ENCODE measurements around the gene ISOC2.
"Not testable (repeated sequence)": the region's sequence is repeated elsewhere in the genome, so short reads cannot be mapped to it uniquely, and the experiment has no call there.

The ISOC2 gene

DNA sequence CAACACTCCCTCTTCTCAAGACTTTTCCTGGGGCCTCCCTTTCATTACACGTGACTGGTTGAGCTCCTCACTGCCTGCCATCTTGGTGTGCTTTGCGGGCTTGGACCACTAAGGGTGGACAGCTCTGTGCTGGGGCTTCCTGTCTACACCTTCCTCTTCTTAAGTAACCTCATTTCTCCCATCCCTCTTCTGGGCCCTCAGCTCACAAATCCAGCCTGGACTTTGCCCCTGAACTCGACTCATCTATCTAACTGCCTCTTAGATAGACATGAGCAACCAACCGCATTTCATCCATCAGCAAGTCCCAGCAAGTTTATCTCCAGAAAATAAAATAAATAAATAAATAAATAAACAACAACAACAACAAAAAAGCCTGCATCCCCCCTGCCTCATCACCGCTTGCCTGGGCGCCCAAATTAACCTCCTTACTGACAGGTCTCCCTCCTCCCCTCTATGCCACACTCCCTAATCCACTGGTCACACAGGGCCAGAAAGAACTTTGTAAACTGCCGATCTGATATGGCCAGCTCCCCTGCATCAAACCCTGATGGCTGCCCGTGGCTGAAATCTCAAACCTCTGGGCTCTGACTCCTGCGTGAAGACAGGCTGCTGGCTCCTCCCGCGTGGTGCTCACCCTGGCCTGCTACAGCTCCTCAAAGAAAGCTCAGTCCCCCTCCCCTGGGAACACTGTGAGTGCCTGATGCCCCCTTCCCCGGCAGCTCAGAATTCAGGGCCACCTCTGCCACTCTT is 7.8 kb downstream of the ISOC2 start:
- Histone ChIP-seq H3K4me1 (ENCODE audit: control insufficient read depth, insufficient read depth, low read length, unreplicated experiment) (no peaks in the 10 kb centered on the region), H3K4me3 (ENCODE audit: low read depth, low read length) (no peak overlapping the region), H2AFZ (ENCODE audit: low read length, unreplicated experiment) (no peak overlapping the region), H3K36me3 (ENCODE audit: insufficient read depth, low read length) (no peaks in the 10 kb centered on the region), H3K27ac (ENCODE audit: low read depth, low read length) (no peak overlapping the region), H3K27me3 (ENCODE audit: insufficient read depth, low read length) (peaks cover 25% of the 10 kb centered on the region), H3K79me2 (ENCODE audit: control insufficient read depth, insufficient read depth, low read length, unreplicated experiment) (no peaks in the 10 kb centered on the region)

DNA sequence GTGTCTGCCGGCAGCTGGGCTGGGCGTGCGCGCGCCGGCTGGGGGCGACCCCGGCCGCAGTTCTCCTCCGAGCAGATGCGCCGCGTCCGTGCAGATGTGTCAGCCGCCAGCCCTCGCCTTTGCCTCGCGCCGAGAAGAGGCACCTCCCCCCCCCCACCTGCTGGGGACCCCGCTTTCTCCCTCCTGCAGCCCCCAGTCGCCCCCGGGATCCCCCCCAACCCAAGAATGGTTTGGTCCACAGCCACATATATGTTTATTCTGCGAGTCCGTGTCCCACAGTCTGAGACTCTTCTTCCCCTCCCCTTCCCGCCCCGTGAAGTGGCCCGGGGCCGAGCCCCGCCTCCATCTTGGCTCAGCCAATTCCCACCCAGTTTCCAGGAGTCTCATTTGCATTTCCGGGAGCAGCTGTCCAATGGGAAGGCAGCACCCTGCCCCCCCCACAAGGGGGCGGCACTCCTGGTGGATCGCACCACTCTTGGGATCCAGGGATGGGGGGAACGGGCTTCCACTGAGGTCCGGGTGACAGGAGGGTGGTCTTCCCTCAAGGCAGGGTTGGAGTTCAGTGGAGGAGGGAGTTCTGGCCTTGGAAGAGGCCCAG is 8.6 kb downstream of the ISOC2 start:
- Histone ChIP-seq H2AFZ (ENCODE audit: low read length, unreplicated experiment) (no peak overlapping the region), H3K27me3 (ENCODE audit: insufficient read depth, low read length) (peaks cover 25% of the 10 kb centered on the region), H3K4me3 (ENCODE audit: low read depth, low read length) (no peak overlapping the region), H3K4me1 (ENCODE audit: control insufficient read depth, insufficient read depth, low read length, unreplicated experiment) (no peaks in the 10 kb centered on the region), H3K79me2 (ENCODE audit: control insufficient read depth, insufficient read depth, low read length, unreplicated experiment) (no peaks in the 10 kb centered on the region), H3K36me3 (ENCODE audit: insufficient read depth, low read length) (no peaks in the 10 kb centered on the region), H3K27ac (ENCODE audit: low read depth, low read length) (no peak overlapping the region)

- H3K36me3 ChIP-seq (ENCODE audit: insufficient read depth, low read length): no peaks in the 10 kb centered on the region
- H3K27ac ChIP-seq (ENCODE audit: low read depth, low read length): no peak overlapping the region
- no peaks in the 10 kb centered on the region for H3K4me1 ChIP-seq (ENCODE audit: control insufficient read depth, insufficient read depth, low read length, unreplicated experiment)
- no peak overlapping the region for H2AFZ ChIP-seq (ENCODE audit: low read length, unreplicated experiment)
- 0 out of 2 replicates have a peak overlapping the region, but pooled peaks have one; percentile 9 for H3K4me3 ChIP-seq (ENCODE audit: low read depth, low read length)
- no peaks in the 10 kb centered on the region for H3K79me2 ChIP-seq (ENCODE audit: control insufficient read depth, insufficient read depth, low read length, unreplicated experiment)
- H3K27me3 ChIP-seq (ENCODE audit: insufficient read depth, low read length): peaks cover 27% of the 10 kb centered on the region
Observed at GRCh38 chr19:55451965-55452748, 9.3 kb downstream of the ISOC2 start.

DNA sequence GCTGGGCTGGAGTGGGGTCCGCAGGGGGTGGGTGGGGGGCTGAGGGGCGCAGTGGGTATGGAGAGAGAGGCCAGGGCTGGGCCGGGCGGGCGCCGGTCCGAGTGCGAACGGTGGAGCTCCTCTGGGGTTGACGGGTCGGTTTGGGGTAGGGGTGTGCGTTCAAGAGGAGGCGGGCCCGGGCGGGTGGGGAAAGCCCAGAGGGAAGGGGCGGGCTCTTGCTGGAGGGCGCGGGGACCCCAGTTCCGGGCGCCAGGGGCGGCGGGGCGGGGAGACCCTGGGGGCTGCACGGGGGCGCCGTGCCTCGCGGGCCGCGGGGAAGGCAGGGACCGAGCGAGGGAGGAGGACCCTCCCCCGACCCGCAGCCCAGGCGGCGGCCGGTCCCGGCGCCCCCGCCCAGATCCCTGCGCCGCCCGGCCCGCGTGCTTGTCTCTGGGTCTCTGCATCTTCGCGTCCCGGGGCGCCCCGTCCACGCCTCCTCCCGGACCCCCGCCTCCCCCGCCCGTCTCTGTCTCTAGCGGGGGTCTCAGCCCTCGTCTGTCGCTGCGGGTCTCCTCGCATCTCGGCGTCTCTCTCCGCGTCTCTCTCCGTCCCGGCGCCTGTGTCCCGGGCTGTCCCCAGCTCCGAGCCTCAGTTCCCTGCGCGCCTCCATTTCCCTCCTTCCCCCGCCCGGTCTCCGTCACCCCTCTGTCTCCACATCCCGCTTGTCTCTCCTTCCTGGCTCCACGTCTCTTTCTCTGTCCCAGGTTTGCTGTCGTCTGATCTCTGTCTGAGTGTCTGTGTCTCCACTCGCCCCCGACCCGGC is 10.1 kb downstream of the ISOC2 start:
- Histone ChIP-seq H3K79me2 (ENCODE audit: control insufficient read depth, insufficient read depth, low read length, unreplicated experiment) (no peaks in the 10 kb centered on the region), H2AFZ (ENCODE audit: low read length, unreplicated experiment) (no peak overlapping the region), H3K36me3 (ENCODE audit: insufficient read depth, low read length) (no peaks in the 10 kb centered on the region), H3K4me3 (ENCODE audit: low read depth, low read length) (peak overlapping the region; percentile 9; the same call in 1 of the 2 replicates), H3K27me3 (ENCODE audit: insufficient read depth, low read length) (peaks cover 30% of the 10 kb centered on the region), H3K4me1 (ENCODE audit: control insufficient read depth, insufficient read depth, low read length, unreplicated experiment) (no peaks in the 10 kb centered on the region), H3K27ac (ENCODE audit: low read depth, low read length) (no peak overlapping the region)

DNA sequence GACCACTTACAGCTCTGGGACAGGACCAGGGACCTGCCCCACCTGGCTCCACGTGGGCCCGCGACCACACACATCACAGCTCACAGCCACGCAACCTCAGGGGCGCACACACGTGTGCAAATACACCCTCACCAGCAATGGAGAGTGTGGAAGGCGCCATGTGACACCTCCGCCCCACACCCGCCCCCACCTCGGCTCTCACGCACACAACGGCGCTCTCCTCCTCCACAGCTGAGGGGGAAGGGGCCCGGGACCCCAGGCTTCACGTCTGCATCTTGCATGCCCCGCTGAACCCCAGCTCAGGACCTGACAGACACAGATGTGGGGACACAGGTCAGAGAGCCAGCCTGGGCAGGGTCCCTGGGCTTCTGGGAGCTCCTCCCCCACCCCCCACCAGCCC is 12.0 kb downstream of the ISOC2 start:
- Histone ChIP-seq H3K4me1 (ENCODE audit: control insufficient read depth, insufficient read depth, low read length, unreplicated experiment) (no peaks in the 10 kb centered on the region), H3K79me2 (ENCODE audit: control insufficient read depth, insufficient read depth, low read length, unreplicated experiment) (no peaks in the 10 kb centered on the region), H2AFZ (ENCODE audit: low read length, unreplicated experiment) (no peak overlapping the region), H3K36me3 (ENCODE audit: insufficient read depth, low read length) (no peaks in the 10 kb centered on the region), H3K27me3 (ENCODE audit: insufficient read depth, low read length) (peaks cover 39% of the 10 kb centered on the region), H3K27ac (ENCODE audit: low read depth, low read length) (no peak overlapping the region), H3K4me3 (ENCODE audit: low read depth, low read length) (no peak overlapping the region)

- not testable (repeated sequence) for H2AFZ ChIP-seq (ENCODE audit: low read length, unreplicated experiment); H3K4me1 ChIP-seq (ENCODE audit: control insufficient read depth, insufficient read depth, low read length, unreplicated experiment); H3K27ac ChIP-seq (ENCODE audit: low read depth, low read length); H3K79me2 ChIP-seq (ENCODE audit: control insufficient read depth, insufficient read depth, low read length, unreplicated experiment); H3K36me3 ChIP-seq (ENCODE audit: insufficient read depth, low read length); H3K4me3 ChIP-seq (ENCODE audit: low read depth, low read length)
- peaks cover 52% of the 10 kb centered on the region for H3K27me3 ChIP-seq (ENCODE audit: insufficient read depth, low read length)
Observed at GRCh38 chr19:55448175-55448490, 13.3 kb downstream of the ISOC2 start.

DNA sequence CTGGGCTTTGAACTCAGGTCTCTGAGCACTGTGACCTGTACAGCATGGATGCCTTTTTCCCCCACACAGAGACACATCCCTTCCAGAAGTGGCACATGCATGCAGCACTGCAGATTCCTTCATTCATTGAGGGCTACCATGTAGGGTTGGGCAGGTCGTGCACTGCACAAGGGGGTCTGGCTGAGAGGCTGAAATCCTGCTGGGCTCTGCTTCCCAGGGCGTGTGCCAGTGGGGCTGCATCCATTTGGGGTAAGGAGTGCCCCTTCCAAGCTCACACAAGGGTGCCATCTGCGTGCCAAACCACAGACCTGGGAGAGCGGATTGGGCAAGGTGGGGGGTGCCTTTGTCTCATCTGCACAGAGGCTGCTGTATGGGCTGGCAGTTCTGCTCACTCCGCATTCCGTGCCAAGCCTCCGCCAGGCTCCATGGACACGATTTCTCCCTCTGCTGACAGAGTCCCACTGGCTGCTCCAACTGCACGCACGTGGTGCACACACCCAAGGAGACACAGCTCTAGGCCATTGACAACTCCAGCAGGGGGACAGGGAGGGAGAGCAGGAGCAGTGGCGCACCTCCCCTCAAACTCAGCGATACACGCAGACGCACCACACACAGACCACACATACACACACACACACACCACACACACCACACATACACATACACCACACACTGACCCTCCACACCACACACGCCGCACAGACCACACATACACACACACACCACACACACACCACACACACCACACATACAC is 13.8 kb downstream of the ISOC2 start:
- Histone ChIP-seq H3K4me3 (ENCODE audit: low read depth, low read length) (no peak overlapping the region), H3K27ac (ENCODE audit: low read depth, low read length) (no peak overlapping the region), H3K36me3 (ENCODE audit: insufficient read depth, low read length) (no peaks in the 10 kb centered on the region), H2AFZ (ENCODE audit: low read length, unreplicated experiment) (no peak overlapping the region), H3K4me1 (ENCODE audit: control insufficient read depth, insufficient read depth, low read length, unreplicated experiment) (no peaks in the 10 kb centered on the region), H3K27me3 (ENCODE audit: insufficient read depth, low read length) (peaks cover 54% of the 10 kb centered on the region), H3K79me2 (ENCODE audit: control insufficient read depth, insufficient read depth, low read length, unreplicated experiment) (no peaks in the 10 kb centered on the region)

GRCh38 chr19:55446060-55446459 is 15.4 kb downstream of the ISOC2 start:
- Histone ChIP-seq H2AFZ (ENCODE audit: low read length, unreplicated experiment) (no peak overlapping the region), H3K4me3 (ENCODE audit: low read depth, low read length) (no peak overlapping the region), H3K27ac (ENCODE audit: low read depth, low read length) (no peak overlapping the region), H3K4me1 (ENCODE audit: control insufficient read depth, insufficient read depth, low read length, unreplicated experiment) (no peaks in the 10 kb centered on the region), H3K36me3 (ENCODE audit: insufficient read depth, low read length) (no peaks in the 10 kb centered on the region), H3K79me2 (ENCODE audit: control insufficient read depth, insufficient read depth, low read length, unreplicated experiment) (no peaks in the 10 kb centered on the region), H3K27me3 (ENCODE audit: insufficient read depth, low read length) (peaks cover 55% of the 10 kb centered on the region)

DNA sequence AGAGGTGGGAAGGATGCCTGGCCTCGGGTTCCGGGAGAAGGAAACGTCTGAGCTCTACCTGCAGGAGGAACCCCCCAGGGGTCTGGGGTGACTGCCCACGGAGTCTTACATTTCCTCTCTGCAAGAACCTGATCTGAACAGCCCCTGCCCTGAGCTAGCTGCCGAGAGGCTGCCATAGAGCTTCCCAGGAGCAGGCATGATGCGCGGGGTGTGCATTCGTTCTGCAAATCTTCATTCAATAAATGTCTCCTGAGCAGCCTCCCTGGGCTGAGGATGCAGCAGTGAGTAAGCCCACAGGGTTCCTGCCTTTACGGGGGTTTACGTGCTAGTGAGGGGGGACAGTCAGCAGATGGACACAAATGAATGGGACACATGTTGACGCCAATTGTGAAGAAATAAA is 16.8 kb downstream of the ISOC2 start:
- Histone ChIP-seq H3K4me3 (ENCODE audit: low read depth, low read length) (no peak overlapping the region), H3K36me3 (ENCODE audit: insufficient read depth, low read length) (no peaks in the 10 kb centered on the region), H3K4me1 (ENCODE audit: control insufficient read depth, insufficient read depth, low read length, unreplicated experiment) (no peaks in the 10 kb centered on the region), H2AFZ (ENCODE audit: low read length, unreplicated experiment) (no peak overlapping the region), H3K27me3 (ENCODE audit: insufficient read depth, low read length) (peaks cover 57% of the 10 kb centered on the region), H3K79me2 (ENCODE audit: control insufficient read depth, insufficient read depth, low read length, unreplicated experiment) (no peaks in the 10 kb centered on the region), H3K27ac (ENCODE audit: low read depth, low read length) (no peak overlapping the region)
